ENCODE results near the gene ARID1A. TPM values are rescaled to one million over a fixed set of nuclear protein-coding genes. Genes with fewer than 3 reads are reported as not detected.
A peak's percentile ranks its signal among the peaks of the same experiment; 100 is the strongest.

Gene ARID1A
- total and polyA plus RNA-seq, 9 of the 15 experiments (the other 6 are each of a cell fraction or from before 2014, with no cell fraction given) = 8.3 to 88.3 (median 22.5) TPM

DNA sequence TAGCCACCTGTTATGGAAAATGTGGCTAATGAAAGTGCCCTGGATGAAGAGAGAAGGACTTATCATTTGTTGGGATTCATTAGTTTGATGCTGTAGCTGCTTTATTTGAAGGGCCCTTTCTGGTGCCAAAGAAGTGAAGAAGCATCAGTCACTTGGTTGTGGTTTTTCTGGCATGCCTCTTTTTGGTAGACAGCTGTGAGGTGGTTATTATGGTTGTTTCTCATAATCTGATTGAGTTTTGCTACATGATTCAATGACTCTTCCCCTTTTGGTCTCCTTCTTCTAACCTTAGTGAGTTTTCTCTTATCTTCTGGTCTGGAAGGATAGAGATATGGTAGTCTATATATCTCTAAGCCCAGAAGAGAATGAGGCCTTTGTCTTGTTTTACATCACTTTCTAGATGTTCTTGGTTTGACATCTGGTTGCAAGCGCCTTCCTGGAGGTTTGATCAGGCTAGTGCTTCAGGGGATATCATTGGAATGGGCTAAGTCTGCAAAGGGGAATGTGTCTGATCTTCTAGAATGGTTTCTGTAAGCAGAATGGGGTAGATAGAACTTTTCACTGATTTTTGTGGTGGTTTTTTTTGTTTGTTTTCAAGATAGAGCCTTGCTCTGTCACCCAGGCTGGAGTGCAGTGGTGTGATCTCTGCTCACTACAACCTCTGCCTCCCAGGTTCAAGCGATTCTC lies 26.0 kb downstream of the ARID1A start (continued):
- no peak for TF ChIP-seq ZBTB7A (IDR thresholded peaks at IDR 0.05; ENCODE audit: borderline replicate concordance, control insufficient read depth, low read depth, low read length)
- TF ChIP-seq ZNF695 (CRISPR knock-in tag; IDR thresholded peaks at IDR 0.05) = no peak
- TF ChIP-seq ZNF24 (IDR thresholded peaks at IDR 0.05) = no peak
- TF ChIP-seq, protein P1, sequence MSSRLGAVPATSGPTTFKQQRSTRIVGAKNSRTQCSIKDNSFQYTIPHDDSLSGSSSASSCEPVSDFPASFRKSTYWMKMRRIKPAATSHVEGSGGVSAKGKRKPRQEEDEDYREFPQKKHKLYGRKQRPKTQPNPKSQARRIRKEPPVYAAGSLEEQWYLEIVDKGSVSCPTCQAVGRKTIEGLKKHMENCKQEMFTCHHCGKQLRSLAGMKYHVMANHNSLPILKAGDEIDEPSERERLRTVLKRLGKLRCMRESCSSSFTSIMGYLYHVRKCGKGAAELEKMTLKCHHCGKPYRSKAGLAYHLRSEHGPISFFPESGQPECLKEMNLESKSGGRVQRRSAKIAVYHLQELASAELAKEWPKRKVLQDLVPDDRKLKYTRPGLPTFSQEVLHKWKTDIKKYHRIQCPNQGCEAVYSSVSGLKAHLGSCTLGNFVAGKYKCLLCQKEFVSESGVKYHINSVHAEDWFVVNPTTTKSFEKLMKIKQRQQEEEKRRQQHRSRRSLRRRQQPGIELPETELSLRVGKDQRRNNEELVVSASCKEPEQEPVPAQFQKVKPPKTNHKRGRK (tag; IDR thresholded peaks at IDR 0.05) = no peak
- TF ChIP-seq ZNF3 (CRISPR knock-in tag; IDR thresholded peaks at IDR 0.05) = no peak
- TF ChIP-seq IFI16 (CRISPR knock-in tag; IDR thresholded peaks at IDR 0.05) = no peak
- TF ChIP-seq NCOA2 (IDR thresholded peaks at IDR 0.05; ENCODE audit: partially characterized antibody in 2 of 2) = no peak
- no peak for TF ChIP-seq PHF8 (IDR thresholded peaks at IDR 0.05; ENCODE audit: borderline replicate concordance, low read length)
- no peak for TF ChIP-seq ZNF280B (CRISPR knock-in tag; IDR thresholded peaks at IDR 0.05)
- TF ChIP-seq CHD1 (IDR thresholded peaks at IDR 0.05; ENCODE audit: low read length) = no peak
- TF ChIP-seq FOXJ2 (tag; IDR thresholded peaks at IDR 0.05) = peak; percentile 46
- TF ChIP-seq GABPB2 (CRISPR knock-in tag; conservative IDR thresholded peaks at IDR 0.05) = no peak
- TF ChIP-seq, protein P2, sequence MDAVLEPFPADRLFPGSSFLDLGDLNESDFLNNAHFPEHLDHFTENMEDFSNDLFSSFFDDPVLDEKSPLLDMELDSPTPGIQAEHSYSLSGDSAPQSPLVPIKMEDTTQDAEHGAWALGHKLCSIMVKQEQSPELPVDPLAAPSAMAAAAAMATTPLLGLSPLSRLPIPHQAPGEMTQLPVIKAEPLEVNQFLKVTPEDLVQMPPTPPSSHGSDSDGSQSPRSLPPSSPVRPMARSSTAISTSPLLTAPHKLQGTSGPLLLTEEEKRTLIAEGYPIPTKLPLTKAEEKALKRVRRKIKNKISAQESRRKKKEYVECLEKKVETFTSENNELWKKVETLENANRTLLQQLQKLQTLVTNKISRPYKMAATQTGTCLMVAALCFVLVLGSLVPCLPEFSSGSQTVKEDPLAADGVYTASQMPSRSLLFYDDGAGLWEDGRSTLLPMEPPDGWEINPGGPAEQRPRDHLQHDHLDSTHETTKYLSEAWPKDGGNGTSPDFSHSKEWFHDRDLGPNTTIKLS (IDR thresholded peaks at IDR 0.05; ENCODE audit: borderline replicate concordance, low read depth) = no peak
- no peak for TF ChIP-seq POLR3A (IDR thresholded peaks at IDR 0.05; ENCODE audit: borderline replicate concordance, extremely low read depth, insufficient read depth, insufficient read length)
- no peak for TF ChIP-seq ARHGAP35 (IDR thresholded peaks at IDR 0.05; ENCODE audit: partially characterized antibody)
- 0 out of 2 replicates have a peak, but pooled peaks have one; percentile 12 for TF ChIP-seq NFE2 (IDR thresholded peaks at IDR 0.05; ENCODE audit: low read depth)
- TF ChIP-seq ZFP36 (IDR thresholded peaks at IDR 0.05; ENCODE audit: low read depth, low read length, partially characterized antibody) = no peak
- no peak for TF ChIP-seq MED1 (CRISPR knock-in tag; IDR thresholded peaks at IDR 0.05; ENCODE audit: borderline replicate concordance)
- TF ChIP-seq, protein P3, sequence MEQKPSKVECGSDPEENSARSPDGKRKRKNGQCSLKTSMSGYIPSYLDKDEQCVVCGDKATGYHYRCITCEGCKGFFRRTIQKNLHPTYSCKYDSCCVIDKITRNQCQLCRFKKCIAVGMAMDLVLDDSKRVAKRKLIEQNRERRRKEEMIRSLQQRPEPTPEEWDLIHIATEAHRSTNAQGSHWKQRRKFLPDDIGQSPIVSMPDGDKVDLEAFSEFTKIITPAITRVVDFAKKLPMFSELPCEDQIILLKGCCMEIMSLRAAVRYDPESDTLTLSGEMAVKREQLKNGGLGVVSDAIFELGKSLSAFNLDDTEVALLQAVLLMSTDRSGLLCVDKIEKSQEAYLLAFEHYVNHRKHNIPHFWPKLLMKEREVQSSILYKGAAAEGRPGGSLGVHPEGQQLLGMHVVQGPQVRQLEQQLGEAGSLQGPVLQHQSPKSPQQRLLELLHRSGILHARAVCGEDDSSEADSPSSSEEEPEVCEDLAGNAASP (IDR thresholded peaks at IDR 0.05) = no peak
- no peak for TF ChIP-seq RBM14 (IDR thresholded peaks at IDR 0.05; ENCODE audit: borderline replicate concordance, insufficient read depth, low read depth, low read length)
- no peak for TF ChIP-seq MCM5 (IDR thresholded peaks at IDR 0.05; ENCODE audit: low read depth)

All from K562 (cell line).